Trophoblast cell (in vitro differentiated cells and primary cell): ENCODE data around the gene AEBP2.
A peak's percentile ranks its signal among the peaks of the same experiment; 100 is the strongest.

Experiments used
- DNase-seq, 2 donors: peaks; one replicate each; pipeline ENCODE4 v3.0.0-alpha.2; 2016
- H2AFZ ChIP-seq: 2 replicates; pipeline ENCODE4 v1.6.1; 2013; ENCODE audit warnings: low read length, moderate library complexity, mild to moderate bottlenecking; ENCODE audit not compliant: insufficient read depth, poor library complexity
- H2AK5ac ChIP-seq: 2 replicates; pipeline ENCODE4 v1.6.1; 2013; ENCODE audit warnings: mild to moderate bottlenecking, low read length
- H2BK120ac ChIP-seq: 2 replicates; pipeline ENCODE4 v1.6.1; 2013; ENCODE audit warnings: low read length, mild to moderate bottlenecking, moderate library complexity; ENCODE audit not compliant: insufficient read depth, poor library complexity
- H2BK12ac ChIP-seq: 2 replicates; pipeline ENCODE4 v1.6.1; 2013; ENCODE audit warnings: mild to moderate bottlenecking, low read length, moderate library complexity
- H2BK5ac ChIP-seq: 2 replicates; pipeline ENCODE4 v1.6.1; 2013; ENCODE audit warnings: low read length, low read depth, moderate library complexity, mild to moderate bottlenecking; ENCODE audit not compliant: poor library complexity
- H3K14ac ChIP-seq: 2 replicates; pipeline ENCODE4 v1.6.1; 2013; ENCODE audit warnings: mild to moderate bottlenecking, low read length
- H3K18ac ChIP-seq: 2 replicates; pipeline ENCODE4 v1.6.1; 2013; ENCODE audit warnings: mild to moderate bottlenecking, low read length
- H3K23ac ChIP-seq: 2 replicates; pipeline ENCODE4 v1.6.1; 2013; ENCODE audit warnings: low read length
- H3K27ac ChIP-seq: 2 replicates; pipeline ENCODE4 v1.5.1; 2013; ENCODE audit warnings: low read depth, mild to moderate bottlenecking, inconsistent platforms, low read length, moderate library complexity
- H3K27me3 ChIP-seq: 2 replicates; pipeline ENCODE4 v1.6.1; 2013; ENCODE audit warnings: inconsistent platforms, mild to moderate bottlenecking, low read length, moderate library complexity; ENCODE audit not compliant: insufficient read depth
- H3K36me3 ChIP-seq, 2 experiments: 1 replicate in 1 of 2; 2 replicates in 1 of 2; pipeline ENCODE4 v1.6.1; 2013; ENCODE audit warnings: low read length in 2 of 2, mild to moderate bottlenecking in 2 of 2, moderate library complexity in 1 of 2; ENCODE audit not compliant: insufficient read depth in 2 of 2, control insufficient read depth in 1 of 2
- H3K4ac ChIP-seq: 2 replicates; pipeline ENCODE4 v1.6.1; 2013; ENCODE audit warnings: low read depth, mild to moderate bottlenecking, low read length, moderate library complexity
- H3K4me1 ChIP-seq, 2 experiments: 1 replicate in 1 of 2; 2 replicates in 1 of 2; pipeline ENCODE4 v1.6.1; 2013; ENCODE audit warnings: low read length in 2 of 2, mild to moderate bottlenecking in 2 of 2, moderate library complexity in 1 of 2; ENCODE audit not compliant: insufficient read depth in 2 of 2, control insufficient read depth in 1 of 2
- H3K4me2 ChIP-seq: 2 replicates; pipeline ENCODE4 v1.6.1; 2013; ENCODE audit warnings: inconsistent platforms, mild to moderate bottlenecking, low read length, moderate library complexity
- H3K4me3 ChIP-seq: 2 replicates; pipeline ENCODE4 v1.5.1; 2013; ENCODE audit warnings: mild to moderate bottlenecking, low read depth, low read length, inconsistent platforms
- H3K79me1 ChIP-seq: one replicate; pipeline ENCODE4 v1.6.1; 2013; ENCODE audit warnings: low read length
- H3K79me2 ChIP-seq: 2 replicates; pipeline ENCODE4 v1.6.1; 2013; ENCODE audit warnings: low read length, mild to moderate bottlenecking; ENCODE audit not compliant: control insufficient read depth, insufficient read depth, poor library complexity
- H3K9ac ChIP-seq: 2 replicates; pipeline ENCODE4 v1.6.1; 2013; ENCODE audit warnings: mild to moderate bottlenecking, low read length
- H3K9me3 ChIP-seq: 2 replicates; pipeline ENCODE4 v1.6.1; 2013; ENCODE audit warnings: low read depth, mild to moderate bottlenecking, control low read depth, inconsistent platforms, low read length; ENCODE audit not compliant: insufficient read depth
- H4K12ac ChIP-seq: 2 replicates; pipeline ENCODE4 v1.6.1; 2013; ENCODE audit warnings: low read depth, mild to moderate bottlenecking, low read length, moderate library complexity
- H4K8ac ChIP-seq: 2 replicates; pipeline ENCODE4 v1.6.1; 2013; ENCODE audit warnings: low read depth, mild to moderate bottlenecking, low read length, moderate library complexity
- H4K91ac ChIP-seq: one replicate; pipeline ENCODE4 v1.6.1; 2013; ENCODE audit warnings: low read depth, mild to moderate bottlenecking, low read length, moderate library complexity
- WGBS: extraction: QIAGEN DNeasy Blood & Tissue Kit; methylation state at CpG from one replicate; pipeline ENCODE4 v1.1.7; 2013; ENCODE audit warnings: missing lambda C conversion rate; ENCODE audit not compliant: insufficient read length, insufficient coverage; ENCODE audit errors: extremely low coverage; 5-methylcytosine and 5-hydroxymethylcytosine counted together

Gene AEBP2

DNA sequence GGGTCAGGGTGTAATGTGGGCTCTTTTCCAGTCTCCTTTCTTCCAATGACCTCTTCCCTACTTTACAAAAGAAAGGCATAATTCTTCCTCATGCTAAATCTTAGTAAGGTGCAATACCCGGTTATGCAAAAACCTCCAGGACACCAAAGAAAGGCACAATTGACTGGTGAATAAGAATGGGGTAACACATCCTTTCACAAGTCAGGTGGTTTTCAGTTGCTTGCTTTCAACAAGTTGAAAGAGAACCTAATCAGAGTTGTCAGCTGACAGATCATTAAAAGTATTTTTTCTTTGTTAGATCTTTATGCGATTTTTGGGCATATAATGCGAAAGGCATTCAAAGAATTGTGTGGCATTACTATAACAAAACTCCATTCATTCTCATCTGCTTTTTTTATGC is 1.3 kb upstream of the AEBP2 start:
- H2BK12ac ChIP-seq: no peak overlapping the region
- peak in 1 of 2 donors; percentile 80 for DNase-seq
- H3K9ac ChIP-seq: no peak overlapping the region
- no peak overlapping the region for H4K8ac ChIP-seq
- H3K23ac ChIP-seq: no peak overlapping the region
- no peak overlapping the region for H3K4me2 ChIP-seq
- H2BK5ac ChIP-seq: no peak overlapping the region
- H3K4me1 ChIP-seq: peaks cover 3 to 5% of the 10 kb centered on the region in 2 experiments
- peaks cover 3% of the 10 kb centered on the region for H3K27me3 ChIP-seq
- H3K9me3 ChIP-seq: peaks cover 3% of the 10 kb centered on the region
- no peak overlapping the region for H2AFZ ChIP-seq
- H2AK5ac ChIP-seq: no peak overlapping the region
- H3K4ac ChIP-seq: no peak overlapping the region
- H3K36me3 ChIP-seq: peaks cover 0 to 1% of the 10 kb centered on the region in 2 experiments
- no peak overlapping the region for H2BK120ac ChIP-seq
- no peak overlapping the region for H3K14ac ChIP-seq
- peaks cover 16% of the 10 kb centered on the region for H3K79me2 ChIP-seq
- no CpG with 5 or more reads among the region's 3 CpGs for WGBS
- H3K27ac ChIP-seq: no peak overlapping the region
- peaks cover 19% of the 10 kb centered on the region for H3K79me1 ChIP-seq
- no peak overlapping the region for H4K12ac ChIP-seq
- H4K91ac ChIP-seq: no peak overlapping the region
- no peak overlapping the region for H3K18ac ChIP-seq
- H3K4me3 ChIP-seq: no peak overlapping the region

DNA sequence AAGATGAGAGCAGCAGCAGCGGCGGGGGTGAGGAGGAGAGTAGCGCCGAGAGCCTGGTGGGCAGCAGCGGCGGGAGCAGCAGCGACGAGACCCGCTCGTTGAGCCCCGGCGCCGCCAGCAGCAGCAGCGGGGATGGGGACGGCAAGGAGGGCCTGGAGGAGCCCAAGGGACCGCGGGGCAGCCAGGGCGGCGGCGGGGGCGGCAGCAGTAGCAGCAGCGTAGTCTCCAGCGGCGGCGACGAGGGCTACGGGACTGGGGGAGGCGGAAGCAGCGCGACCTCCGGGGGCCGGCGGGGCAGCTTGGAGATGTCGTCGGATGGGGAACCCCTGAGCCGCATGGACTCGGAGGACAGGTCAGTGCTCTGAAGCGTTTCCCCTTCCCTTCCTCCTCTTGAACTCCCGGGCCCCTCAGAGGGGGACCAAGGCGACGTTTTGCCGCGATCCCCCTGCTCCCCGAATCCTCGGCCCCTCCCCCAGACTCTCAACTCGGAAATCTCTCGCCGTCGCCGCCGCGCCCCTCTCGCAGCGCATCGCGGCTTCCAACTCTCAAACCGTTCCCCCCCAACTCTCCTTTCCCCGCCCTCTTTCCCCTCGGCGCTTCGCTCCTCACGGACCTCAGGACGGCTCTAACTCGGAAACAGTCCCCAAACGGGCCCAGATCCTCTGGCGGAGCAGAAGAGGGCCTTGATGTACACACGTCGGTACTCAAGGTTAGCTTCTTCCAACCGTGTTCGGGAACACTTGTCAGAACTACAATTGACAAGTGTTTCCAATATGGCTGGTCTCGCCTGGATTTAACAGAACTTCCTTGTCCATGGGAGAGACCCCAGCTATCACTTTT is 947 bp downstream of the AEBP2 start:
- peak; percentile 25 to 53 for DNase-seq
- H3K9ac ChIP-seq: peak overlapping the region; percentile 93

DNA sequence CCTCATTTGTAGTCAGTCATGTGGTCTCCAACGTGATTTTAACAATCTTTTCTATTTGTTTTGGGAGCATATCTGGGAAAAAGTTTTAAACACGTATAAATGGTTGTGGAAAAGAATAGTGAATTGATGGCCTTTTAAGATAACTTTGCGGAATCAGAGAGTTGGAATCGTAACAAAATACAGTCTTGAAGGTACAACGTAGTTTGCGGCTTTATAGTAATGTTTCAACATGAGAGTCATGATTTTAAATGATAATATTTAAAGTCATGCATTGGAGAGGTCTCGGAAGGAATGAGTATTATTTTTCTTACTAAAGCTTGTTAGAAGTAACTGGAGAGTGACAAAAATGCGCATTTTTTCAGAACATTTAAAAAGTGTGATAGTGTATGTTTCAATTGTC is 1.6 kb downstream of the AEBP2 start:
- H2AFZ ChIP-seq: no peak overlapping the region
- no peak overlapping the region for H3K14ac ChIP-seq
- peaks cover 18% of the 10 kb centered on the region for H3K79me2 ChIP-seq
- DNase-seq: no peak
- no peak overlapping the region for H4K91ac ChIP-seq
- H3K4me3 ChIP-seq: no peak overlapping the region
- no peak overlapping the region for H3K9ac ChIP-seq
- no peak overlapping the region for H2BK120ac ChIP-seq
- H3K79me1 ChIP-seq: peaks cover 17% of the 10 kb centered on the region
- no peak overlapping the region for H3K27ac ChIP-seq
- H2BK12ac ChIP-seq: no peak overlapping the region
- peak overlapping the region; percentile 83 for H3K4me2 ChIP-seq
- peaks cover 3% of the 10 kb centered on the region for H3K9me3 ChIP-seq
- H3K4me1 ChIP-seq: peaks cover 3% of the 10 kb centered on the region in 2 experiments
- H2BK5ac ChIP-seq: no peak overlapping the region
- H3K18ac ChIP-seq: no peak overlapping the region
- peaks cover 0 to 7% of the 10 kb centered on the region in 2 experiments for H3K36me3 ChIP-seq
- no CpG with 5 or more reads among the region's 8 CpGs for WGBS
- H4K12ac ChIP-seq: no peak overlapping the region
- H3K27me3 ChIP-seq: peaks cover 3% of the 10 kb centered on the region
- no peak overlapping the region for H2AK5ac ChIP-seq
- H4K8ac ChIP-seq: no peak overlapping the region
- no peak overlapping the region for H3K4ac ChIP-seq
- H3K23ac ChIP-seq: no peak overlapping the region

More for the DNA sequence above, 947 bp downstream of the AEBP2 start:
- Histone ChIP-seq H2BK12ac (peak overlapping the region; percentile 73), H4K91ac (peak overlapping the region; percentile 99), H3K79me1 (peaks cover 17% of the 10 kb centered on the region), H3K4me2 (peak overlapping the region; percentile 83), H3K23ac (no peak overlapping the region), H2AK5ac (peak overlapping the region; percentile 100), H4K12ac (peak overlapping the region; percentile 99), H3K27ac (peak overlapping the region; percentile 87), H4K8ac (peak overlapping the region; percentile 100), H3K4me1 (peaks cover 3 to 5% of the 10 kb centered on the region in 2 experiments), H2AFZ (peak overlapping the region; percentile 99), H3K9me3 (peaks cover 3% of the 10 kb centered on the region), H3K36me3 (peaks cover 0 to 7% of the 10 kb centered on the region in 2 experiments), H3K27me3 (peaks cover 3% of the 10 kb centered on the region), H2BK5ac (peak overlapping the region; percentile 98), H3K18ac (peak overlapping the region; percentile 100), H3K4me3 (peak overlapping the region; percentile 99), H3K79me2 (peaks cover 18% of the 10 kb centered on the region), H2BK120ac (peak overlapping the region; percentile 100), H3K4ac (peak overlapping the region; percentile 100), H3K14ac (peak overlapping the region; percentile 100)
- no CpG with 5 or more reads among the region's 71 CpGs for WGBS

DNA sequence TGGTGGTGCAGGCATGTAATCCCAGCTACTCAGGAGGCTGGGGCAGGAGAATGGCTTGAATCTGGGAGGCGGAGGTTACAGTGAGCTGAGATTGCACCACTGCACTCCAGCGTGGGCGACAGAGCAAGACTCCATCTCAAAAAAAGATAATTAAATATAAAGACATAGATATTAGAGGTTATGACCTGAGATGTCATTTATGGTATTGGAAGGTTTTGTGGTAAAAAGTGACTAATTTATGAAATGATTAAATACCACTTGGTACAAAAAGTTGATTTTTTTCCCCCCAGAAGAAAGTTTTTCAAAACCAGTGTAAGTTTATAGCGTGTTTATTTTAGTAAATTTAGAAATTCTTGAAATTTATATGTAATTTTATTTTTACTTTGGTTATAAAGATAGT is 4.3 kb downstream of the AEBP2 start:
- H3K23ac ChIP-seq: no peak overlapping the region
- no peak overlapping the region for H3K4me3 ChIP-seq
- H3K4me2 ChIP-seq: no peak overlapping the region
- H3K18ac ChIP-seq: no peak overlapping the region
- peak overlapping the region; percentile 86 for H3K4ac ChIP-seq
- peaks cover 13% of the 10 kb centered on the region for H3K79me1 ChIP-seq
- no peak overlapping the region for H2BK120ac ChIP-seq
- H2BK5ac ChIP-seq: no peak overlapping the region
- no peak overlapping the region for H3K9ac ChIP-seq
- no peak overlapping the region for H4K8ac ChIP-seq
- no peaks in the 10 kb centered on the region for H3K4me1 ChIP-seq
- H3K9me3 ChIP-seq: peaks cover 3% of the 10 kb centered on the region
- WGBS: no CpG with 5 or more reads among the region's 4 CpGs
- no peak overlapping the region for H2BK12ac ChIP-seq
- H3K36me3 ChIP-seq: peaks cover 2 to 7% of the 10 kb centered on the region in 2 experiments
- no peak overlapping the region for H2AK5ac ChIP-seq
- peaks cover 3% of the 10 kb centered on the region for H3K27me3 ChIP-seq
- H4K91ac ChIP-seq: no peak overlapping the region
- no peak overlapping the region for H3K14ac ChIP-seq
- no peak overlapping the region for H3K27ac ChIP-seq
- DNase-seq: no peak
- peaks cover 21% of the 10 kb centered on the region for H3K79me2 ChIP-seq
- H2AFZ ChIP-seq: no peak overlapping the region
- H4K12ac ChIP-seq: no peak overlapping the region
